H1 (cell line): Measurements from ENCODE around the gene WDR27. TPM values are rescaled to one million over a fixed set of nuclear protein-coding genes. Genes with fewer than 3 reads are reported as not detected.

ENCODE experiments used
- KDM4A ChIP-seq: IDR thresholded peaks from one replicate; pipeline ENCODE4 v1.7.1; 2012; ENCODE audit warnings: low read depth, mild to moderate bottlenecking, moderate library complexity, low read length, inconsistent platforms; ENCODE audit not compliant: severe bottlenecking
- NRF1 ChIP-seq: IDR thresholded peaks from 2 replicates; pipeline ENCODE4 v1.6.1; 2011; ENCODE audit warnings: mild to moderate bottlenecking, low read depth, low read length, improper control_type of control experiment
- RAD21 ChIP-seq, 2 experiments: IDR thresholded peaks in 1 of 2; conservative IDR thresholded peaks in 1 of 2; 2 replicates each; pipeline ENCODE4 v1.6.1; 2011; ENCODE audit warnings: low read depth in 2 of 2, low read length in 2 of 2, improper control_type of control experiment in 1 of 2, inconsistent platforms in 1 of 2, mild to moderate bottlenecking in 1 of 2, moderate library complexity in 1 of 2
- RFX5 ChIP-seq: IDR thresholded peaks from 2 replicates; pipeline ENCODE4 v1.6.1; 2011; ENCODE audit warnings: low read depth, low read length, improper control_type of control experiment, borderline replicate concordance
- RNF2 ChIP-seq: fragments of 200-900, 300-1000 bp; sonication (generic); IDR thresholded peaks from 2 replicates; pipeline ENCODE4 v1.7.1; 2016; ENCODE audit warnings: borderline replicate concordance, low read depth, mild to moderate bottlenecking, antibody characterized with exemption, low read length; ENCODE audit not compliant: poor library complexity, severe bottlenecking; ENCODE audit errors: missing control alignments
- SP2 ChIP-seq: IDR thresholded peaks from 2 replicates; pipeline ENCODE4 v1.6.1; 2012; ENCODE audit warnings: mild to moderate bottlenecking, low read length, inconsistent platforms
- polyA plus RNA-seq, 7 experiments: library from polyadenylated mRNA; depleted of rRNA in 3 of 7; stranded (reverse) in 5 of 7; unstranded in 2 of 7; fragments of >200 nt in 5 of 7; fragments of 200-250 nt in 2 of 7; gene quantifications; 1 replicate in 5 of 7; 2 replicates in 1 of 7; 4 replicates in 1 of 7; pipeline versions ENCODE4 v1.2.1 to v1.2.3, GENCODE V29; 2011 to 2013; ENCODE audit warnings: missing spikeins in 2 of 7, mixed read lengths in 2 of 7
- total RNA-seq: library from RNA; stranded (reverse); fragmentation: NEBNext Ultra II Directional; extraction: Animal tissue kit (Norgen Biotek cat#: 25700); gene quantifications from 2 replicates; pipeline ENCODE4 v1.2.1, GENCODE V29; 2021
- TF ChIP-seq, protein P1 (sequence below): fragments of 300-600 bp; sonication (generic); IDR thresholded peaks from 2 replicates; pipeline ENCODE4 v1.7.1; 2012; ENCODE audit warnings: low read length, moderate library complexity, mild to moderate bottlenecking, inconsistent platforms; ENCODE audit not compliant: insufficient replicate concordance
- TF ChIP-seq, protein P2 (sequence below), 3 experiments: IDR thresholded peaks; 1 replicate in 2 of 3; 2 replicates in 1 of 3; pipeline versions ENCODE4 v1.5.1 to v1.6.1; 2011; ENCODE audit warnings: low read length in 3 of 3, mild to moderate bottlenecking in 3 of 3, inconsistent platforms in 2 of 3, low read depth in 1 of 3, moderate library complexity in 1 of 3; ENCODE audit not compliant: insufficient read depth in 1 of 3; ENCODE audit errors: control extremely low read depth in 1 of 3

Gene WDR27
- total and polyA plus RNA-seq, 2 of the 8 experiments (the other 6 are each of a cell fraction or from before 2014, with no cell fraction given): 53.6 to 68.6 TPM

DNA sequence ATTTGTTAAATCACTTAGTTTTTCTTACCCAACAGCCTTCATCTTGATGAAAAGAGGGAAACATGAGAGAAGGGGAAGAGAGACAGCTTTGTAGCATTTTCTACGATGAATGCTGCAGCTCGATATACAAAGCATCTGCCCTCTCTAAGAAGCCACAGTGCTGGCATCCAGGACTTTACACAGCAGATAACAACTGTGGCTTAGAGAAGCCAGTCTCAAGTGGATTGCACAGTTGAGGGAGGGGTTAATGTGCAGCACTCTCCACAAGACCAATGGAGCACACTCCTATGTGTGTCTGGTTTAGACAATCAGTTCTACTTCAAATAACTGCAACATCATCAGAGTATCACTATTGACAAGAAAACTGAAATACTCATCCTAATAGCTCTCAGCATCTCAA lies 5.9 kb upstream of the WDR27 start (continued):
- TF ChIP-seq, protein P1, sequence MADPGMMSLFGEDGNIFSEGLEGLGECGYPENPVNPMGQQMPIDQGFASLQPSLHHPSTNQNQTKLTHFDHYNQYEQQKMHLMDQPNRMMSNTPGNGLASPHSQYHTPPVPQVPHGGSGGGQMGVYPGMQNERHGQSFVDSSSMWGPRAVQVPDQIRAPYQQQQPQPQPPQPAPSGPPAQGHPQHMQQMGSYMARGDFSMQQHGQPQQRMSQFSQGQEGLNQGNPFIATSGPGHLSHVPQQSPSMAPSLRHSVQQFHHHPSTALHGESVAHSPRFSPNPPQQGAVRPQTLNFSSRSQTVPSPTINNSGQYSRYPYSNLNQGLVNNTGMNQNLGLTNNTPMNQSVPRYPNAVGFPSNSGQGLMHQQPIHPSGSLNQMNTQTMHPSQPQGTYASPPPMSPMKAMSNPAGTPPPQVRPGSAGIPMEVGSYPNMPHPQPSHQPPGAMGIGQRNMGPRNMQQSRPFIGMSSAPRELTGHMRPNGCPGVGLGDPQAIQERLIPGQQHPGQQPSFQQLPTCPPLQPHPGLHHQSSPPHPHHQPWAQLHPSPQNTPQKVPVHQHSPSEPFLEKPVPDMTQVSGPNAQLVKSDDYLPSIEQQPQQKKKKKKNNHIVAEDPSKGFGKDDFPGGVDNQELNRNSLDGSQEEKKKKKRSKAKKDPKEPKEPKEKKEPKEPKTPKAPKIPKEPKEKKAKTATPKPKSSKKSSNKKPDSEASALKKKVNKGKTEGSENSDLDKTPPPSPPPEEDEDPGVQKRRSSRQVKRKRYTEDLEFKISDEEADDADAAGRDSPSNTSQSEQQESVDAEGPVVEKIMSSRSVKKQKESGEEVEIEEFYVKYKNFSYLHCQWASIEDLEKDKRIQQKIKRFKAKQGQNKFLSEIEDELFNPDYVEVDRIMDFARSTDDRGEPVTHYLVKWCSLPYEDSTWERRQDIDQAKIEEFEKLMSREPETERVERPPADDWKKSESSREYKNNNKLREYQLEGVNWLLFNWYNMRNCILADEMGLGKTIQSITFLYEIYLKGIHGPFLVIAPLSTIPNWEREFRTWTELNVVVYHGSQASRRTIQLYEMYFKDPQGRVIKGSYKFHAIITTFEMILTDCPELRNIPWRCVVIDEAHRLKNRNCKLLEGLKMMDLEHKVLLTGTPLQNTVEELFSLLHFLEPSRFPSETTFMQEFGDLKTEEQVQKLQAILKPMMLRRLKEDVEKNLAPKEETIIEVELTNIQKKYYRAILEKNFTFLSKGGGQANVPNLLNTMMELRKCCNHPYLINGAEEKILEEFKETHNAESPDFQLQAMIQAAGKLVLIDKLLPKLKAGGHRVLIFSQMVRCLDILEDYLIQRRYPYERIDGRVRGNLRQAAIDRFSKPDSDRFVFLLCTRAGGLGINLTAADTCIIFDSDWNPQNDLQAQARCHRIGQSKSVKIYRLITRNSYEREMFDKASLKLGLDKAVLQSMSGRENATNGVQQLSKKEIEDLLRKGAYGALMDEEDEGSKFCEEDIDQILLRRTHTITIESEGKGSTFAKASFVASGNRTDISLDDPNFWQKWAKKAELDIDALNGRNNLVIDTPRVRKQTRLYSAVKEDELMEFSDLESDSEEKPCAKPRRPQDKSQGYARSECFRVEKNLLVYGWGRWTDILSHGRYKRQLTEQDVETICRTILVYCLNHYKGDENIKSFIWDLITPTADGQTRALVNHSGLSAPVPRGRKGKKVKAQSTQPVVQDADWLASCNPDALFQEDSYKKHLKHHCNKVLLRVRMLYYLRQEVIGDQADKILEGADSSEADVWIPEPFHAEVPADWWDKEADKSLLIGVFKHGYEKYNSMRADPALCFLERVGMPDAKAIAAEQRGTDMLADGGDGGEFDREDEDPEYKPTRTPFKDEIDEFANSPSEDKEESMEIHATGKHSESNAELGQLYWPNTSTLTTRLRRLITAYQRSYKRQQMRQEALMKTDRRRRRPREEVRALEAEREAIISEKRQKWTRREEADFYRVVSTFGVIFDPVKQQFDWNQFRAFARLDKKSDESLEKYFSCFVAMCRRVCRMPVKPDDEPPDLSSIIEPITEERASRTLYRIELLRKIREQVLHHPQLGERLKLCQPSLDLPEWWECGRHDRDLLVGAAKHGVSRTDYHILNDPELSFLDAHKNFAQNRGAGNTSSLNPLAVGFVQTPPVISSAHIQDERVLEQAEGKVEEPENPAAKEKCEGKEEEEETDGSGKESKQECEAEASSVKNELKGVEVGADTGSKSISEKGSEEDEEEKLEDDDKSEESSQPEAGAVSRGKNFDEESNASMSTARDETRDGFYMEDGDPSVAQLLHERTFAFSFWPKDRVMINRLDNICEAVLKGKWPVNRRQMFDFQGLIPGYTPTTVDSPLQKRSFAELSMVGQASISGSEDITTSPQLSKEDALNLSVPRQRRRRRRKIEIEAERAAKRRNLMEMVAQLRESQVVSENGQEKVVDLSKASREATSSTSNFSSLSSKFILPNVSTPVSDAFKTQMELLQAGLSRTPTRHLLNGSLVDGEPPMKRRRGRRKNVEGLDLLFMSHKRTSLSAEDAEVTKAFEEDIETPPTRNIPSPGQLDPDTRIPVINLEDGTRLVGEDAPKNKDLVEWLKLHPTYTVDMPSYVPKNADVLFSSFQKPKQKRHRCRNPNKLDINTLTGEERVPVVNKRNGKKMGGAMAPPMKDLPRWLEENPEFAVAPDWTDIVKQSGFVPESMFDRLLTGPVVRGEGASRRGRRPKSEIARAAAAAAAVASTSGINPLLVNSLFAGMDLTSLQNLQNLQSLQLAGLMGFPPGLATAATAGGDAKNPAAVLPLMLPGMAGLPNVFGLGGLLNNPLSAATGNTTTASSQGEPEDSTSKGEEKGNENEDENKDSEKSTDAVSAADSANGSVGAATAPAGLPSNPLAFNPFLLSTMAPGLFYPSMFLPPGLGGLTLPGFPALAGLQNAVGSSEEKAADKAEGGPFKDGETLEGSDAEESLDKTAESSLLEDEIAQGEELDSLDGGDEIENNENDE: no peak
- TF ChIP-seq RAD21 (IDR thresholded peaks at IDR 0.05 in 1 of 2, conservative IDR thresholded peaks at IDR 0.05 in 1 of 2; ENCODE audit: low read depth in 2 of 2, low read length in 2 of 2) (no peak), NRF1 (no peak), SP2 (no peak), RFX5 (no peak), KDM4A (no peak), RNF2 (no peak)
- TF ChIP-seq, protein P2, sequence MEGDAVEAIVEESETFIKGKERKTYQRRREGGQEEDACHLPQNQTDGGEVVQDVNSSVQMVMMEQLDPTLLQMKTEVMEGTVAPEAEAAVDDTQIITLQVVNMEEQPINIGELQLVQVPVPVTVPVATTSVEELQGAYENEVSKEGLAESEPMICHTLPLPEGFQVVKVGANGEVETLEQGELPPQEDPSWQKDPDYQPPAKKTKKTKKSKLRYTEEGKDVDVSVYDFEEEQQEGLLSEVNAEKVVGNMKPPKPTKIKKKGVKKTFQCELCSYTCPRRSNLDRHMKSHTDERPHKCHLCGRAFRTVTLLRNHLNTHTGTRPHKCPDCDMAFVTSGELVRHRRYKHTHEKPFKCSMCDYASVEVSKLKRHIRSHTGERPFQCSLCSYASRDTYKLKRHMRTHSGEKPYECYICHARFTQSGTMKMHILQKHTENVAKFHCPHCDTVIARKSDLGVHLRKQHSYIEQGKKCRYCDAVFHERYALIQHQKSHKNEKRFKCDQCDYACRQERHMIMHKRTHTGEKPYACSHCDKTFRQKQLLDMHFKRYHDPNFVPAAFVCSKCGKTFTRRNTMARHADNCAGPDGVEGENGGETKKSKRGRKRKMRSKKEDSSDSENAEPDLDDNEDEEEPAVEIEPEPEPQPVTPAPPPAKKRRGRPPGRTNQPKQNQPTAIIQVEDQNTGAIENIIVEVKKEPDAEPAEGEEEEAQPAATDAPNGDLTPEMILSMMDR (IDR thresholded peaks at IDR 0.05; ENCODE audit: control extremely low read depth in 1 of 3, insufficient read depth in 1 of 3, low read depth in 1 of 3, low read length in 3 of 3): no peak
